Neural cell (in vitro differentiated cells): ENCODE measurements around the gene NPTN. TPM values are rescaled to one million over a fixed set of nuclear protein-coding genes. Genes with fewer than 3 reads are reported as not detected.

Experiments
- H2AFZ ChIP-seq: fragments of 200-600, 300-800 bp; sonication (generic), shearing (Covaris generic); 2 replicates; pipeline ENCODE4 v1.6.0; 2014; ENCODE audit warnings: low read depth, mild to moderate bottlenecking, antibody characterized with exemption, low read length, moderate library complexity
- H3F3A ChIP-seq: fragments of 200-600 bp; shearing (Covaris generic); 2 replicates; pipeline ENCODE4 v1.6.1; 2016; ENCODE audit warnings: mild to moderate bottlenecking, moderate library complexity, mixed read lengths, antibody characterized with exemption, low read length; ENCODE audit not compliant: insufficient read depth, poor library complexity, severe bottlenecking
- H3K27ac ChIP-seq: fragments of 200-600, 300-800 bp; sonication (generic), shearing (Covaris generic); 2 replicates; pipeline ENCODE4 v1.5.1; 2014; ENCODE audit warnings: mild to moderate bottlenecking, low read length, moderate library complexity
- H3K27me3 ChIP-seq: fragments of 300-800, 200-600 bp; sonication (generic), shearing (Covaris generic); 2 replicates; pipeline ENCODE4 v1.6.0; 2014; ENCODE audit warnings: mild to moderate bottlenecking, low read depth, low read length, moderate library complexity; ENCODE audit not compliant: insufficient read depth
- H3K36me3 ChIP-seq: fragments of 300-800, 200-600 bp; sonication (generic), shearing (Covaris generic); 2 replicates; pipeline ENCODE4 v1.5.1; 2014; ENCODE audit warnings: mild to moderate bottlenecking, antibody characterized with exemption, low read length, moderate library complexity; ENCODE audit not compliant: insufficient read depth
- H3K4me2 ChIP-seq: fragments of 300-800, 200-600 bp; sonication (generic), shearing (Covaris generic); 2 replicates; pipeline ENCODE4 v1.6.0; 2014; ENCODE audit warnings: mild to moderate bottlenecking, low read length
- H3K4me3 ChIP-seq: fragments of 300-800, 200-600 bp; sonication (generic), shearing (Covaris generic); 2 replicates; pipeline ENCODE4 v1.5.1; 2014; ENCODE audit warnings: mild to moderate bottlenecking, low read length, moderate library complexity
- H3K79me2 ChIP-seq: fragments of 200-600 bp; shearing (Covaris generic); replicated peaks from 2 replicates; pipeline ENCODE4 v1.6.0; 2014; ENCODE audit warnings: mild to moderate bottlenecking, low read length, moderate library complexity; ENCODE audit not compliant: insufficient read depth
- H3K9ac ChIP-seq: fragments of 300-800, 200-600 bp; sonication (generic), shearing (Covaris generic); 2 replicates; pipeline ENCODE4 v1.6.1; 2016; ENCODE audit warnings: mild to moderate bottlenecking, low read length, mixed read lengths
- H3K9me2 ChIP-seq: fragments of 200-600 bp; shearing (Covaris generic); 2 replicates; pipeline ENCODE4 v1.6.1; 2016; ENCODE audit warnings: mild to moderate bottlenecking, low read length, mixed read lengths; ENCODE audit not compliant: insufficient read depth
- H3K9me3 ChIP-seq: fragments of 200-600, 300-800 bp; sonication (generic), shearing (Covaris generic); 2 replicates; pipeline ENCODE4 v1.6.1; 2016; ENCODE audit warnings: mild to moderate bottlenecking, mixed run types, low read length, moderate library complexity, mixed read lengths
- H4K20me1 ChIP-seq: fragments of 200-600 bp; shearing (Covaris generic); 2 replicates; pipeline ENCODE4 v1.6.1; 2016; ENCODE audit warnings: mild to moderate bottlenecking, mixed run types; ENCODE audit not compliant: insufficient read depth
- CTCF ChIP-seq: fragments of 450-650 bp; IDR thresholded peaks from 2 replicates; pipeline ENCODE4 v1.5.1; 2014; ENCODE audit warnings: antibody characterized with exemption, mild to moderate bottlenecking, moderate library complexity; ENCODE audit not compliant: poor library complexity, severe bottlenecking
- EP300 ChIP-seq: fragments of 450-650 bp; conservative IDR thresholded peaks from 2 replicates; pipeline ENCODE4 v1.6.1; 2014; ENCODE audit warnings: antibody characterized with exemption, mild to moderate bottlenecking, moderate library complexity; ENCODE audit not compliant: poor library complexity, severe bottlenecking
- EZH2 ChIP-seq: fragments of 200-600, 300-800 bp; shearing (Covaris generic), sonication (generic); IDR thresholded peaks from 2 replicates; pipeline ENCODE4 v1.6.1; 2014; ENCODE audit warnings: antibody characterized with exemption, low read length, borderline replicate concordance, mild to moderate bottlenecking; ENCODE audit not compliant: insufficient read depth, poor library complexity, severe bottlenecking
- MXI1 ChIP-seq: fragments of 450-650 bp; conservative IDR thresholded peaks from 2 replicates; pipeline ENCODE4 v1.6.1; 2014; ENCODE audit warnings: antibody characterized with exemption, mild to moderate bottlenecking; ENCODE audit not compliant: poor library complexity, severe bottlenecking
- RAD21 ChIP-seq: fragments of 450-650 bp; conservative IDR thresholded peaks from 2 replicates; pipeline ENCODE4 v1.6.1; 2014; ENCODE audit warnings: antibody characterized with exemption, mild to moderate bottlenecking, moderate library complexity
- SMC3 ChIP-seq: fragments of 450-650 bp; conservative IDR thresholded peaks from 2 replicates; pipeline ENCODE4 v1.6.1; 2014; ENCODE audit warnings: antibody characterized with exemption, mild to moderate bottlenecking, moderate library complexity; ENCODE audit not compliant: poor library complexity
- TAF1 ChIP-seq: IDR thresholded peaks from 2 replicates; pipeline ENCODE4 v1.6.1; 2012; ENCODE audit warnings: low read depth
- polyA plus RNA-seq: library from polyadenylated mRNA; depleted of rRNA; stranded (reverse); fragments of >200 nt; gene quantifications from 2 replicates; pipeline ENCODE4 v1.2.3, GENCODE V29; 2014
- TF ChIP-seq, protein P1 (sequence below): IDR thresholded peaks from 2 replicates; pipeline ENCODE4 v1.6.1; 2012; ENCODE audit warnings: borderline replicate concordance

The NPTN gene
- polyA plus RNA-seq, 1 donor from 2014 or later, result 237 TPM

- Histone ChIP-seq H3K79me2 (no peaks in the 10 kb centered on the region), H3K27ac (no peak overlapping the region), H4K20me1 (no peaks in the 10 kb centered on the region), H3K9me2 (no peaks in the 10 kb centered on the region), H2AFZ (no peak overlapping the region), H3K4me3 (no peak overlapping the region), H3K4me2 (no peak overlapping the region), H3K27me3 (no peaks in the 10 kb centered on the region), H3F3A (no peaks in the 10 kb centered on the region), H3K9me3 (no peaks in the 10 kb centered on the region), H3K36me3 (peaks cover 23% of the 10 kb centered on the region), H3K9ac (no peak overlapping the region)
- TF ChIP-seq, protein P1, sequence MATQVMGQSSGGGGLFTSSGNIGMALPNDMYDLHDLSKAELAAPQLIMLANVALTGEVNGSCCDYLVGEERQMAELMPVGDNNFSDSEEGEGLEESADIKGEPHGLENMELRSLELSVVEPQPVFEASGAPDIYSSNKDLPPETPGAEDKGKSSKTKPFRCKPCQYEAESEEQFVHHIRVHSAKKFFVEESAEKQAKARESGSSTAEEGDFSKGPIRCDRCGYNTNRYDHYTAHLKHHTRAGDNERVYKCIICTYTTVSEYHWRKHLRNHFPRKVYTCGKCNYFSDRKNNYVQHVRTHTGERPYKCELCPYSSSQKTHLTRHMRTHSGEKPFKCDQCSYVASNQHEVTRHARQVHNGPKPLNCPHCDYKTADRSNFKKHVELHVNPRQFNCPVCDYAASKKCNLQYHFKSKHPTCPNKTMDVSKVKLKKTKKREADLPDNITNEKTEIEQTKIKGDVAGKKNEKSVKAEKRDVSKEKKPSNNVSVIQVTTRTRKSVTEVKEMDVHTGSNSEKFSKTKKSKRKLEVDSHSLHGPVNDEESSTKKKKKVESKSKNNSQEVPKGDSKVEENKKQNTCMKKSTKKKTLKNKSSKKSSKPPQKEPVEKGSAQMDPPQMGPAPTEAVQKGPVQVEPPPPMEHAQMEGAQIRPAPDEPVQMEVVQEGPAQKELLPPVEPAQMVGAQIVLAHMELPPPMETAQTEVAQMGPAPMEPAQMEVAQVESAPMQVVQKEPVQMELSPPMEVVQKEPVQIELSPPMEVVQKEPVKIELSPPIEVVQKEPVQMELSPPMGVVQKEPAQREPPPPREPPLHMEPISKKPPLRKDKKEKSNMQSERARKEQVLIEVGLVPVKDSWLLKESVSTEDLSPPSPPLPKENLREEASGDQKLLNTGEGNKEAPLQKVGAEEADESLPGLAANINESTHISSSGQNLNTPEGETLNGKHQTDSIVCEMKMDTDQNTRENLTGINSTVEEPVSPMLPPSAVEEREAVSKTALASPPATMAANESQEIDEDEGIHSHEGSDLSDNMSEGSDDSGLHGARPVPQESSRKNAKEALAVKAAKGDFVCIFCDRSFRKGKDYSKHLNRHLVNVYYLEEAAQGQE, result no peak
- TF ChIP-seq EP300 (no peak), MXI1 (no peak), TAF1 (no peak)
These were observed 64.5 kb downstream of the NPTN start for GRCh38 chr15:73568564-73569280.

GRCh38 chr15:73567020-73567419 is 66.2 kb downstream of the NPTN start:
- Histone ChIP-seq H2AFZ (no peak overlapping the region), H3K27ac (no peak overlapping the region), H3F3A (no peaks in the 10 kb centered on the region), H3K9me3 (no peaks in the 10 kb centered on the region), H3K27me3 (no peaks in the 10 kb centered on the region), H3K9ac (no peak overlapping the region), H3K9me2 (no peaks in the 10 kb centered on the region), H4K20me1 (no peaks in the 10 kb centered on the region), H3K36me3 (peaks cover 14% of the 10 kb centered on the region), H3K4me3 (no peak overlapping the region), H3K4me2 (no peak overlapping the region), H3K79me2 (no peaks in the 10 kb centered on the region)
- TF ChIP-seq CTCF, result no peak
- no peak for TF ChIP-seq RAD21
- TF ChIP-seq, protein P1, result no peak
- no peak for TF ChIP-seq TAF1
- TF ChIP-seq MXI1, result no peak
- no peak for TF ChIP-seq SMC3
- TF ChIP-seq EZH2, result no peak
- no peak for TF ChIP-seq EP300
